Embryonic facial prominence (tissue), 1 donor: ENCODE measurements around the gene GTF2B.
"Not testable (repeated sequence)": the region's sequence is repeated elsewhere in the genome, so short reads cannot be mapped to it uniquely, and the experiment has no call there.

ENCODE experiments used
- DNase-seq: peaks from one replicate; pipeline ENCODE4 v3.0.0-alpha.2; 2016; ENCODE audit errors: extremely low spot score

GTF2B gene

GRCh38 chr1:88891318-88891950 is at the start of gene GTF2B:
Gene GTF2B, minus strand, starts transcription at chr1:88891567. Its CDS starts 68 bp downstream, at chr1:88891499.
- DNase-seq = peak; percentile 94

- not testable (repeated sequence) for DNase-seq
These were observed 47.2 kb upstream of the GTF2B start for GRCh38 chr1:88938528-88938927.

- no peak for DNase-seq
These were observed 45.5 kb upstream of the GTF2B start for GRCh38 chr1:88936760-88937342.

GRCh38 chr1:88936223-88936523 is 44.8 kb upstream of the GTF2B start:
- DNase-seq = no peak

- DNase-seq = peak; percentile 28
These were observed 44.3 kb upstream of the GTF2B start for GRCh38 chr1:88935522-88936222.

- DNase-seq = not testable (repeated sequence)
These were observed 38.8 kb upstream of the GTF2B start for GRCh38 chr1:88930176-88930575.

GRCh38 chr1:88923224-88923623 is 31.9 kb upstream of the GTF2B start:
- no peak for DNase-seq

- no peak for DNase-seq
These were observed 30.8 kb upstream of the GTF2B start for GRCh38 chr1:88922214-88922613.

GRCh38 chr1:88920845-88921244 is 29.5 kb upstream of the GTF2B start:
- DNase-seq = no peak

GRCh38 chr1:88917321-88918025 is 26.1 kb upstream of the GTF2B start:
- DNase-seq = no peak

- DNase-seq = no peak
These were observed 25.5 kb upstream of the GTF2B start for GRCh38 chr1:88916883-88917282.

- not testable (repeated sequence) for DNase-seq
These were observed 20.4 kb upstream of the GTF2B start for GRCh38 chr1:88911800-88912199.

GRCh38 chr1:88911161-88911560 is 19.8 kb upstream of the GTF2B start:
- DNase-seq = no peak

GRCh38 chr1:88910401-88910800 is 19.0 kb upstream of the GTF2B start:
- no peak for DNase-seq

- no peak for DNase-seq
These were observed 9.5 kb upstream of the GTF2B start for GRCh38 chr1:88900883-88901282.

GRCh38 chr1:88897070-88897730 is 5.8 kb upstream of the GTF2B start:
- DNase-seq = no peak

GRCh38 chr1:88892357-88892877 is 1.1 kb upstream of the GTF2B start:
- no peak for DNase-seq

- DNase-seq = no peak
These were observed 579 bp upstream of the GTF2B start for GRCh38 chr1:88891951-88892340.

- no peak for DNase-seq
These were observed 513 bp downstream of the GTF2B start for GRCh38 chr1:88890791-88891317.

- no peak for DNase-seq
These were observed 1.2 kb downstream of the GTF2B start for GRCh38 chr1:88890131-88890530.

GRCh38 chr1:88888750-88889149 is 2.6 kb downstream of the GTF2B start:
- no peak for DNase-seq

- DNase-seq = no peak
These were observed 5.4 kb downstream of the GTF2B start for GRCh38 chr1:88885933-88886332.
